ENCODE measurements around the gene IER5L.

IER5L gene

GRCh38 chr9:129145316-129145715, 32.7 kb downstream of the IER5L start:
- TF ChIP-seq ZNF565 (CRISPR knock-in tag; conservative IDR thresholded peaks at IDR 0.05; ENCODE audit: low read depth) (no peak), TCF4 (CRISPR knock-in tag; IDR thresholded peaks at IDR 0.05; ENCODE audit: borderline replicate concordance) (no peak), RARB (CRISPR knock-in tag; IDR thresholded peaks at IDR 0.05) (no peak), ARNTL (CRISPR knock-in tag; IDR thresholded peaks at IDR 0.05; ENCODE audit: borderline replicate concordance, low read depth) (no peak), OSR1 (CRISPR knock-in tag; IDR thresholded peaks at IDR 0.05) (no peak), ZNF8 (CRISPR knock-in tag; IDR thresholded peaks at IDR 0.05) (no peak), SNAI2 (CRISPR knock-in tag; IDR thresholded peaks at IDR 0.05) (no peak), PATZ1 (CRISPR knock-in tag; IDR thresholded peaks at IDR 0.05; ENCODE audit: borderline replicate concordance) (no peak), TSHZ2 (CRISPR knock-in tag; IDR thresholded peaks at IDR 0.05) (no peak), ZC3H10 (CRISPR knock-in tag; IDR thresholded peaks at IDR 0.05) (no peak), CSDC2 (CRISPR knock-in tag; IDR thresholded peaks at IDR 0.05) (no peak), ISL1 (CRISPR knock-in tag; IDR thresholded peaks at IDR 0.05) (no peak), ZFP30 (CRISPR knock-in tag; IDR thresholded peaks at IDR 0.05) (no peak)
- TF ChIP-seq, protein P1, sequence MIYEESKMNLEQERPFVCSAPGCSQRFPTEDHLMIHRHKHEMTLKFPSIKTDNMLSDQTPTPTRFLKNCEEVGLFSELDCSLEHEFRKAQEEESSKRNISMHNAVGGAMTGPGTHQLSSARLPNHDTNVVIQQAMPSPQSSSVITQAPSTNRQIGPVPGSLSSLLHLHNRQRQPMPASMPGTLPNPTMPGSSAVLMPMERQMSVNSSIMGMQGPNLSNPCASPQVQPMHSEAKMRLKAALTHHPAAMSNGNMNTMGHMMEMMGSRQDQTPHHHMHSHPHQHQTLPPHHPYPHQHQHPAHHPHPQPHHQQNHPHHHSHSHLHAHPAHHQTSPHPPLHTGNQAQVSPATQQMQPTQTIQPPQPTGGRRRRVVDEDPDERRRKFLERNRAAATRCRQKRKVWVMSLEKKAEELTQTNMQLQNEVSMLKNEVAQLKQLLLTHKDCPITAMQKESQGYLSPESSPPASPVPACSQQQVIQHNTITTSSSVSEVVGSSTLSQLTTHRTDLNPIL (CRISPR knock-in tag; IDR thresholded peaks at IDR 0.05; ENCODE audit: low read depth) = no peak
- TF ChIP-seq, protein P2, sequence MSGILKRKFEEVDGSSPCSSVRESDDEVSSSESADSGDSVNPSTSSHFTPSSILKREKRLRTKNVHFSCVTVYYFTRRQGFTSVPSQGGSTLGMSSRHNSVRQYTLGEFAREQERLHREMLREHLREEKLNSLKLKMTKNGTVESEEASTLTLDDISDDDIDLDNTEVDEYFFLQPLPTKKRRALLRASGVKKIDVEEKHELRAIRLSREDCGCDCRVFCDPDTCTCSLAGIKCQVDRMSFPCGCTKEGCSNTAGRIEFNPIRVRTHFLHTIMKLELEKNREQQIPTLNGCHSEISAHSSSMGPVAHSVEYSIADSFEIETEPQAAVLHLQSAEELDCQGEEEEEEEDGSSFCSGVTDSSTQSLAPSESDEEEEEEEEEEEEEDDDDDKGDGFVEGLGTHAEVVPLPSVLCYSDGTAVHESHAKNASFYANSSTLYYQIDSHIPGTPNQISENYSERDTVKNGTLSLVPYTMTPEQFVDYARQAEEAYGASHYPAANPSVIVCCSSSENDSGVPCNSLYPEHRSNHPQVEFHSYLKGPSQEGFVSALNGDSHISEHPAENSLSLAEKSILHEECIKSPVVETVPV (CRISPR knock-in tag; IDR thresholded peaks at IDR 0.05) = no peak
- ATAC-seq = no peak

DNA sequence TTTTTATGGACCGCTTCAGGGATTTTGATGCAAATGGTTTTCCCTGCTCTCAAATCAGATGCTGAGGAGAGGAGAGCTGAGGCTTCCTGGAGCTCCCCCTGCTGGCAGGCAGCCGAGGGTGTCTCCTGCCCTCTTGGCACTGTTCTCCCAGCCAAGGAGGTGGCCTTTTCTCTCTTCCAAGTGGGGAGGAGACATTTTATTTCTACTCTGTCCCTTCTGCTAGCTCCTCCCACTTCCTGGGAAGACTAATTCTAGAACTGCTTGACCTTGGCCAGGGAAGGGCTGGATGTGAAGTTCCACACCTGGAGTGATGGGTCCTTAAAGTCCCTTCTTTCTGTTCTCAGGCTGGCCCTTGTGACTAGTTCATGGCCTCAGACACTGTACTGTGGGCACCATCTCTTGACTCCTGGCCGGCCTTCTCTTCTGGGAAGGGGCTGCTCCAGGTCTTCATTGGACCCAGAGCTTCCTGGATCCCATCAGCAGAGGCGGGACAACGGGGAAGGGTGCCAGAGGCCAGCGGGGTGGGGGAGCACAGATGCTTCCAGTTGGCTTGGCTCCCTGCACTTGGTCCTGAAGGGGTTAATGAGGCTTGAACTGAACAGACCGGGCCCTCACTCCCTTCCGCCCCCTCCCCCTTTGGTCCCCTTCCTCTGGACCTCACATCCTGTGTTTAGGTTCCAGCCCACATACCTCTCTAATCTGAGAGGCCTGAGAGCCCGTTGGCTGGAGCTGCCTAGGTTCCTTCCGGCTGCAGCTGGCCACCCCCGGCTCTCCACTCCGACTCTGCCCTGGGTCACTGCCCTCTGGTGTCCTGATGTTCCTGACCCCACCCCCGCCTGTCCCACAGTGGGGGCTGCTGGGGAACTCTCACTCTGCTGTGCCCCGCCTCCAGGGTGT, 34.8 kb downstream of the IER5L start:
- ATAC-seq = peak; percentile 49
- TF ChIP-seq OSR1 (CRISPR knock-in tag; IDR thresholded peaks at IDR 0.05) = no peak
- no peak for TF ChIP-seq ISL1 (CRISPR knock-in tag; IDR thresholded peaks at IDR 0.05)
- TF ChIP-seq TSHZ2 (CRISPR knock-in tag; IDR thresholded peaks at IDR 0.05) = no peak
- TF ChIP-seq, protein P2 (CRISPR knock-in tag; IDR thresholded peaks at IDR 0.05) = no peak
- no peak for TF ChIP-seq CSDC2 (CRISPR knock-in tag; IDR thresholded peaks at IDR 0.05)
- no peak for TF ChIP-seq PPARA (CRISPR knock-in tag; IDR thresholded peaks at IDR 0.05; ENCODE audit: borderline replicate concordance)
- no peak for TF ChIP-seq GLIS3 (CRISPR knock-in tag; IDR thresholded peaks at IDR 0.05)
- TF ChIP-seq POU6F1 (CRISPR knock-in tag; IDR thresholded peaks at IDR 0.05; ENCODE audit: borderline replicate concordance, low read depth) = no peak
- no peak for TF ChIP-seq ESRRG (CRISPR knock-in tag; IDR thresholded peaks at IDR 0.05)
- no peak for TF ChIP-seq ARNTL (CRISPR knock-in tag; IDR thresholded peaks at IDR 0.05; ENCODE audit: borderline replicate concordance, low read depth)
- no peak for TF ChIP-seq BACH2 (CRISPR knock-in tag; IDR thresholded peaks at IDR 0.05; ENCODE audit: borderline replicate concordance)
- TF ChIP-seq RARB (CRISPR knock-in tag; IDR thresholded peaks at IDR 0.05) = no peak
- no peak for TF ChIP-seq SNAI2 (CRISPR knock-in tag; IDR thresholded peaks at IDR 0.05)
- no peak for TF ChIP-seq ZC3H10 (CRISPR knock-in tag; IDR thresholded peaks at IDR 0.05)
